IPS DF 4.7 (cell line): ENCODE data around the gene PRKCA.
"Not testable (repeated sequence)": the region's sequence is repeated elsewhere in the genome, so short reads cannot be mapped to it uniquely, and the experiment has no call there.

Source experiments
- DNase-seq: peaks from one replicate; pipeline ENCODE4 v3.0.0-alpha.2; 2013; ENCODE audit warnings: low spot score; ENCODE audit errors: extremely low read depth

Gene PRKCA

DNA sequence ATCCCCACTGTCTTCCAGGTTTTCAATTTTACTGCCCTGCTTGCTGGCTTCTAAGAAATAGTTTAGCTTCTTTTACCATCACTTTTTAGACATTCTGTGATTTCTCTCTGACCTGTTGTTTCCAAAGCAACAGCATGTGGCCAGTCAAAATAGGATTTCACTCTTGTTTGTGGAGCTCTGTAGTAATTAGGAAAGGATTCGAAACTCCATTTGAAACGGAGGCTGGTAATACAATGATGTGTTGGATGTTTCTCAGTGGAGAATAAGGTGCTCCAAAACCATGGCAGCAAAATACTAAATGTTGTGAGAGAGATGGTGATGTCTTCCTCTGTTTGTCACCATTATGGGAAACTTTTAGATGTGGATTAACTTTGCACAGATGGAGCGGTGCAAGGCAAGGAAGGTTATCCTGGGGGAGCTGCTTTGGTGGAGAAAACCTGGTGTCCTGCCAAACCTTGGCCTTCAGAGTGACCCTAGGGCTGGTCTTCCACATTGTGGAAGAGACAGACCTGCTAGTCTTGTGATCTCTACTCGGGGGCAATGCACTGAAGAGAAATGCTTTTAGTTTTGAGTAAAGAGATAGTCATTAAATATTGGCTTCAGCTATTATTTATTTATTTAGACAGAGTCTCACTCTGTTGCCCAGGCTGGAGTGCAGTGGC, 79.4 kb downstream of the PRKCA start:
- DNase-seq, result no peak

DNA sequence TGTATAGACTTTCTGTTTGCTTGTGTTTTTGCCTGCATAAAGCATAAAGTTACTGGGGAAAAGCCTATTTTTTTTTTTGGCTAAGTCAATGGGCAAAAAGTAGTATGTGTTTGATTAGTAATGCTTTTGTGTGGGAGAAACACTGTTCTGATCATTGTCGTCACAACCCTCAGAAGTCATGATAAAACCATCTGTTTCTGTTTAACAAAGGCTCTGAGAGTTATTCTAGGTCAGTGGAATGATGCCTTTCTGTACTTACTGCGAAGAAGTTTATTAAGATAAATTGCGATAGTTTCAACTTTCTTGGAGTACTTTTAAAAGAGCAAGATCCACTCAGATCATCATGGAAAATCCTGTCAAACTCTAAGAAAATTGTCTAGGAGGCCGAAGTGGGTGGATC, 80.9 kb downstream of the PRKCA start:
- DNase-seq, result no peak

DNA sequence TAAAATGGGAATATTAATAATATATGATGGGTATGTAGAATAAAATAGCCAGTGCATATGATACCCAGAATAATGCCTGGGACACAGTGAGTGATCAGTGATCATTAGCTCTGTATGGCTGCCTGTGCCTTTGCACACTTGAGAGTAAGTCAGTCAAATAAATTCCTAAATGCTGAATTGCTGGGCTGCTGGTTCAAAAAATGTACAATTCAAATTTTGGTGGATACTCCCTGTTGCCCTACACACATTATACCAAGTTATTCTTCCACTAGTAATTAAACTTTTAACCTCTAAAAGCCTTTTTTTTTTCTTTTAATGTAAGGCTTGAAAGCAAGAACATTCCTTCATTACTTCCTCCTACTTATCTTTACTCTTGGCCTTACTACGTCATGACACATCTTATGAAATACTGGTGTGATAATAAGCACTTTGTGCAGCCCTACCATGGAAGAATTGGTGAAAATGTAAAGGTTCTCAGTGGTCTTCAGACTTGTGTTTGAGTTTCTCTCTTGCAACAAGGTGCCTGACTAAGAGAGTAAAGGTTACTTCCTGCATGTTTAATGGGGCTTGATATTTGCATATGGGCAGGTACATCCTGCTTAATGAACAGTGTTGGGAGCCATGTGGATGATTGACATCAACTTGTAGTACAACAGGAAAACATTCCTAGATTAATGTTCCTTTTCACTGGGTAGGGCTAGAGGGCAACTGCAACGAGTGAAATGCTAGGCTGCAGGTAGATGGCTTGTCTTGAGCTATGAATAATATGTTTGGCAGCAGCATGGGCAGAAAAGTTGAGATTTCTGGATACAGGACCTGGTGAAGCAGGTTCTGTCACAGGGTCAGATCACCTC, 84.3 kb downstream of the PRKCA start:
- no peak for DNase-seq

DNA sequence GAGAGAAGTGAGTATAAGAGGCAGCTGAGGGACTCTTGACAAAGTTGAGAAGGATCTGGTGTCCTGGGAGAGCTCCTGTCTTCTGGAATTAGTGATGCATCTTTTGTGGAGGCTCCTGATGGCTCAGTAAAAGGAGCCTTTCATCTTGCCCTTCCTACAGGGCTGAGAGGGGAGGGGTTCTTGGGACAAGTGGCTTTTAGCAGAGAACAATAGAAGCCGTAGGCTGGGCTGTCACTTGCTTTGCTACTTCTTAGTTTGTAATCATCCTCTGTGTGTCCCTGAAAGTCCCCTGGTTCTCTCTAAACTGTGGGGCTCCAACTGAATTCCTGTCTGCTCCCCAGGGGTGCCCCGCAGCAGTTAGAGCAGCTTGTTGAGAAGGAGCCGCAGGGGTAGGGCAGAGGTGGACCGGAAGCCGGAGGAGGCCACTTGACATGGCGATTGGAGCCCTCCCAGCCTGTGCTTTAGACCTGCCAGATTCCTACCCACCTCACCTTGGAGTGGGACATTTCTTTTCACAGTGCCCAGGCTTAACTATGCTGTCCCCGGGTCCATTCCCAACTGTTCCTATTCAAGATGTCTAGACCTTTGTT, 85.1 kb downstream of the PRKCA start:
- no peak for DNase-seq

DNA sequence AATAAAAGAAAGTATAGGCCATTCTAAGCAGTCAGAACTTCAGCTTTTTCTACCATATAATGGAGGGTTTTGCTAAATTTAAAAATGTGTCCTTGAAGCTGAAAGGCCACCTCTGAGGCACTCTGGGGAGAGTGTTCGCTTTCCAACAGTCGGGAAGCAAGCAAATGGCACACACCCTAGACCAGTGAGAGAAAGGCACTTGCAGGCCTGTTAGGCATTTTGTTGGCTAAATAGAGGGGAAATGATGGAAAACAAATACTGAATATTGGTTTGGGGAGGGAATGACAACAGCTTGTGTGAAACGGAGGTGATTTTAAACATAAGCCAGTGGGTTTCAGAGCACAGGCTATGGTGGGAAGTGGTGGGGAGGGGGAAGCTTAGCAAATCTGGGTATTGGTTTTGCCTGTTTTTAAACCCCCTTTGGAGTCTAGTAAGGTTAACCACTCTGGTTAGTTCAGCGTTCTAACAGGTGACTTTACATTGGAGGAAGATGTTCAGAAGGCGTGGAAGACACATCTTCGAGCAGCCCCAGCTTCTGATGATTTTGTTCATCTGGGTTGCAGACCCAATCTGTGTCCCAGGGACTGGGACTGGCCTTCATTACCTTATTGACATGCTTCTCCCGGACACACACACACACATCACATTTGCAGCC, 90.5 kb downstream of the PRKCA start:
- DNase-seq, result no peak

DNA sequence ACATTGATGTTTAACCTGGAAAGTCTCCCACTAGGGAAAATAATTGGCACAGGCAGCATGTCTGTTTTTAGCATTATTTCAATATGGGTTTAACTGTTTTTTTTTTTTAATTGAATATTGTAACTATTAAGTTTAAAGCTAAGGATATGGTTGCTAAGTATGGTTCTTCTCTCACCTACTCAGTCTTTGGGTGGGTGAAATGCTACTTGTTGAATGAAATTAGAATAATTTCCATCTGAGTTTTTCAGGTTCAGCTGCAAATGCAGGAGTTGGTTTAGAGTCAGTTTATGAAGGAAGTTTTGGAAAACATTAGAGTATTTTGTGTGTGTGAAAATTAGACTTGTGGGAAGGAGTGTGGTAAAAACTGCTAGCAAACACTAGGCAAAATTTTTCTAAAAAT, 93.5 kb downstream of the PRKCA start:
- no peak for DNase-seq

DNA sequence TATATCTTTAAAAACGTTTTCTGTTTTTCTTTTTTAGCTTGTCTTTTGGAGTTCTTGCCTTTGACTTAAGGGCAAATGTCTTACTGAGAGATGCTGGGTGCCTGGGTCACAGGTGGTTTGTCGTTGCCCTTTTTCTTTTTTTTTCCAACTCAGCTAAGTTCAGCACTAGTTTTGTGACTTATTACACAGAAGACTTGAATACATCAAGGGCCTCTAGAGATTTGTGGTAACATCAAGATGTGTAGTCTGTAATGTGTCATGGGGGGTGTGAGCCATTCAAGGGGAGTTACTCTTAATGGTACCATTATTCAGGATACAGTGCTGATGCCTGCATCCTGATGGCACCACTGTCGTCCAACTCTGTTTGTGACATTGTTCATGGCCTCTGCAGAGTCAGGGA, 95.1 kb downstream of the PRKCA start:
- DNase-seq, result no peak

DNA sequence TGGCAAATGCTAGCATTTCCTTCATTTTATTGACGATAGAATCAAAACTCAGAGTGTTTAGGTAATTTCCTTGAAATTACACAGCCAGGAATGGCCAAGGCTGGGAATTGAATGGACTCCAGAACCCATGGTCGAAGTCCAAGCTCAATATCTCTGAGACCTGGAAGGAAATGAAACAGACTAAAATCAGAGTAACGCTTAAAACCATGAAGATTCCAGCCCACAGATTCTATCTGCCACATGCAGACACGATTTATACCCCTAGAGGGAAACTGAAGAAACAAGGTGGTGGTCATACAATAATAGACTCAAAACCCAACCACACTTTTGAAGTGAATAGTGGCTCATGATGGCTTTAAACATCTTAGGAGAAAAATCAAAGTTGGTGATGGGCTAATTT, 95.6 kb downstream of the PRKCA start:
- DNase-seq, result no peak

DNA sequence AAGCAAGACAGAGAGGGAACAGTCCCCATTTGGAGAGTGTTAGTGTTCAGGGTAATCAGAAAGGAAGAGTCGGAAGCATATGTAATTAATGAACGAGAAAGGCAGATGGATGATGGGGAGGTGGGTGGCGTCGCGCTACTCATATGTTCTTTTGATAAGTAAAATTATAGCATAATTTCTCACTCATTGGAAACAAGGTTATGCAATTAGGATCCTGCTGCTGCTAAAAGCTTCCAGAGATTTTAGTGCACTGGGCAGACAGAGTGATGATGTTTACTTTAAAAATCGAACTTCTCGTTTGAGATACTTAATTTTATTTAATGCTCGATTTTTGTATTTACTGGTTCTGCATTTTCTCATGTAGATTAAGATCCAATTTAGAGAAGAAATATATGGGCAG, 96.2 kb downstream of the PRKCA start:
- DNase-seq, result no peak

DNA sequence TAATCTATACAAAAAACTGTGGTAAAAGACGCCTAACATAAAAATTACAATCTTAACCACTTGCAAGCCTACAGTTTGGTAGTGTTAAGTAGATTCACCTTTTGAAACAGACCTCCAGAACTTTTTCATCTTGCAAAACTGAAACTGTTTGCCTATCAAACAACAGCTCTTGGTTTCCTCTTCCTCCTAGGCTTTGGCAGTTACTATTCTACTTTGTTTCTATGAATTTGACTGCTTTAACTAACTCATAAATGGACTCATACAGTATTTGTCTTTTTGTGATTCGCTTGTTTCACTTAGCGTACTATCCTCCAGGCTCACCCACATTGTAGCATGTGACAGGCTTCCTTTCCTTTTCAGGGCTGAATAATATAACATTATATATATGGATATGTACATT, 97.0 kb downstream of the PRKCA start:
- DNase-seq, result no peak

DNA sequence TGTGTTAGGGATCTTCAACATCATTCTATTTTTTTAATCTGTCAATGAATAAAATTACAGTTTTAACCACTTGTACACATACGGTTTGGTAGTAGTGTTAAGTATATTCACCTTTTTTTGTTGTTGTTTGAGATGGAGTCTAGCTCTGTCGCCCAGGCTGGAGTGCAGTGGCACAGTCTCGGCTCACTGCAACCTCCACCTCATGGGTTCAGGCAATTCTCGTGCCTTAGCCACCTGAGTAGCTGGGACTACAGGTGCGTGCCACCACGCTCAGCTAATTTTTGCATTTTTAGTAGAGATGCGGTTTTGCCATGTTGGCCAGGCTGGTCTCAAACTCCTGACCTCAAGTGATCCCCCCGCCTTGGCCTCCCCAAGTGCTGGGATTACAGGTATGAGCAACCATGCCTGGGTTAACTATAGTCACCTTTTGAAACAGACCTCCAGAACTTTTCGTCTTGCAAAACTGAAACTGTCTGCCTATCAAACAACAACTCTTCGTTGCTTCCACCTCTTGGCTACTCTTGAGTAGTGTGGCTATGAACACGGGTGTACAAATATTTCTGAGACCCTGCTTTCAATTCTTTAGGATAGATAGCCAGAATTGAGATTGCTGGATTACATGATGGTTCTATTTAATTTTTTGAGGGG, 97.8 kb downstream of the PRKCA start:
- not testable (repeated sequence) for DNase-seq

DNA sequence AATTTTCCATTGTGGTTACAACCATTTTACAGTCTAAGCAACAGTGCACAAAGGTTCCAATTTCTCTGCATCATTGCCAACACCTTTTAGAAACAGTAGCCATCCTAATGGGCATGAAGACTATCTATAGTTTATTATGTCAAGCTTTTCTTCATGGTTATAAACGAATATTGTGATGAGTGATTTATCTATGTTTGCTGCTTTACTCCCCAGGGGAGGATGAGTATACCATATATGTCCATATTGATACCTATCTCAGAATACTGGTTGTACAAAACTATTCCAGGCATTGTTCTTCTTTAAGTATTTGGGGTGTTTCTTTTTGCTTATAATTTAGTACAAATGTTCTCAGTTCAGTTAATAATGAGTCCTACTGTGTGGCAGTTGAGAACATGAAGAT, 98.3 kb downstream of the PRKCA start:
- no peak for DNase-seq

DNA sequence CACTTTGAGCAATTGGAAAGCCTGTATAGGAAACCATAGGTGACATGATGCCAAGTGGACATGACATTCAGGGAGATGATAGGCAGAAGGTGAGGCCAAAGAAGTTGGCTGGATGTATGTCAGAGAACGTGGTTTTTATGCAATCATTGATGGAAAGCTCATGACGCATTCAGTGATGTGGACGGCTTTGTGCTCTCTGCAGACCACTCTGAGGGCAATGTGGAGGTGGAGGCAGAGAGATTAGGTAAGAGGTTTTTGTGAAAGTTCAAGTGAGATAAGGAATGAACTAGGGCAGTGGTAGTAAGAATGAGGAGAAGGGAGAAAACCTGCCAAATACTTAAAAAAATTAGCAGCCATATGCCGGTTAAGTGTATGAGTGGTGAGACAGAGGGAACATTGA, 99.0 kb downstream of the PRKCA start:
- no peak for DNase-seq

DNA sequence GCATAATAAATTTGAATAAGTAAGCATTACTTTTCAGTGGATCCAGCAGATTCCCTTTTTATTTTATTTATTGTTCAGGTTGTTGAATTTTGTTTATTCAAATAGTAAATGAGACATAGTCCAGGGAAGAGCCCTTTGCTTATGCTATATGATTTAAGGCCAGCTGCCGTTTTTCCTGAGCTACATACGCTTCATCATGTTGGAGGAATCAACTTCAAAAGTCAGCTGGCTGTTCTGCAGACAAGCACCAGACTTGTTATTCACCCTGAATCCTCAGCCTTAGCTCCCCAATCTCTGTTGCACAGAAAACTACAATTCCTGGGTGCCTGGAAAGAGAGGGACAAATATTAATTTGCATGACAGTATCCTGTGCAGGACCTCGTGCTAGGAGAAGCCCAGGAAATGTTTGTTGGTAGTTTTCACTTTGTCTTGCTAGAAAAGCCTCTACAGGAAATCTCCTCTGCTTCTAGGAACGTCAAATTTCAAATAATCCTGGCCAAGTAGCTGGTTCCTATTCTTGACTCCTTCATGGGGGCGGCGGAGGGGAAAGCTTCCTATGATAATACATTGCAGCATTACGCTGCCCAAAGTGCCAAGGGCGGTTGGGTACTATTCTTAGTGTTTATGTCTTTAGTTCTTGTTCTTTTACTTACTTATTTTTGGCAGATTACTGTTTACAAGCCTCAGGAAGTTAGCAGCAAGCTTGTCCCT, 101.6 kb downstream of the PRKCA start:
- DNase-seq, result no peak

DNA sequence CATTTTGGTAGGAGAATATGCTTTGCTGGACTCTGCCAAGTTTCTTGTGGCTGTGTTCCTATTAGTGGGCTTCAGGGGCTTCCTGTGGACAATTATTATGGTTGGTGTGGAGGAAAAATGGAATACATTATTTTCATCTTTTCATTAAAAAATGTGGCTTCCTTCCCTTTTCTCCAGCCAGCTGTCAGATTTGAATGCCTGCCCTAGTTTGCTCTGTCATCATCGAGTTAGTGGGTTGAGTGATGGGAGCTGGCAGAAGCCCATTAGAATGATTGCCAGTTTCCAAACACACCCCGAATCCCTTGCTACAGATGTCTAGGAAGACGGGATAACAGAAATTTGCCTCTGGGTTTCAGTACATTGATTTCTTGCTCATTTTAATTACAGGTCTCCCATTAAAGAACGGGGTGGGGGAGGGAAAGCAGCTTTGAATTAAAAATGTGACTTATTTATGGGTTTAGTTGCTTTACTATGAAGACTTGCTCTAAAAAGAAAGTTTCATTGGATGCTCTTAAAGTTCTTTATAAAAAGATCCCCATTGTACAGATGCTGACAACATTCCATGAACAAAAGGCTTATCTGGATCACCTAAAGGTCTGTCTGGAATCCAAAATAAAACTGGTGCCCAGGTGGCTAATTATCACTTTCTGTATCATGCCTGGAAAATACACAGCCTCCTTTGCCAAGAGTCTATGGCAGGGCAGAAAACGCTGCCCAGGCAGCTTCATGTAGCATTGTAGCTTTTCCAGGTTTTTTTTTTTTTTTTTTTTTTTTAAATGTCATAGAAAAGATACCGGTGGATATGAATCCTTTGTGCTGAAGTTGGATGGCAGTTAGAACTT, 103.6 kb downstream of the PRKCA start:
- DNase-seq, result no peak

DNA sequence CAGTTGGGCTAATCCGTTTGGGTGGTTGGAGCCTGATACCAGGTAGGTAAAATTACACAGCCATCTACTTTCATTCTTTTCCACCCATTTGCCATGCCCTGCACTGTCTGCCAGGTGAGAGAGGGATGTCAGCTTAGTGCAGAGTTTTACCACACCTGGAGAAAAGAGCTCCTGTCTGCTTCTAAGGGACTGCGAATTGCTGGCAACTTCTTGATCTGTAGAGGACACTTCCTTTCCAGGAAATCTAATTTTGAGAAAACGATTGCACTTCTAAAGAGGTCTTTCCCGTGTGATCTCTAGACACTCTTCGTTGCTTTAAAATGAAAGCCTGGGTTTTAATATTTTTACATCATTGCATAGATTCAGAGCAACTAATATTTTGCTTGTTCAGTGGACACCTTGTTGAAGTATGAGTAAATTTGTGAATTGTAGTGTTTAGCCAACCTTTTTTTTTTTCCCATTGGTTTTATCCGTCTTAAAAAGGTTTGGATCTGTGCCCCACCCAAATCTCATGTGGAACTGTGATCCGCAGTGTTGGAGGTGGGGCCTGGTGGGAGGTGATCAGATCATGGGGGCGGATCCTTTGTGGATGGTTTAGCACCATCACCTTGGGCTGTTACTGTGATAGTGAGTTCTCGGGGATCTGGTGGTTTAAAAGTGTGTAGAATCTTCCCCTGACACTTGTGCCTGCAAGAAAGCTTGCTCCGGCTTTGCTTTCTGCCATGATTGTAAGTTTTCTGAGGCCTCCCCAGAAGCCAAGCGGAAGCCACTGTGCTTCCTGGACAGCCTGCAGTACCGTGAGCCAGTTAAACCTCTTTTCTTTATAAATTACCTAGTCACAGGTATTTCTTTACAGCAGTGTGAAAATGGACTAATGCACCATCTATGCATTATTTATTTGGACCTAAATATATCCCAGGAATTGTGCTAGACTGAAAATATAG, 104.6 kb downstream of the PRKCA start:
- DNase-seq, result no peak

DNA sequence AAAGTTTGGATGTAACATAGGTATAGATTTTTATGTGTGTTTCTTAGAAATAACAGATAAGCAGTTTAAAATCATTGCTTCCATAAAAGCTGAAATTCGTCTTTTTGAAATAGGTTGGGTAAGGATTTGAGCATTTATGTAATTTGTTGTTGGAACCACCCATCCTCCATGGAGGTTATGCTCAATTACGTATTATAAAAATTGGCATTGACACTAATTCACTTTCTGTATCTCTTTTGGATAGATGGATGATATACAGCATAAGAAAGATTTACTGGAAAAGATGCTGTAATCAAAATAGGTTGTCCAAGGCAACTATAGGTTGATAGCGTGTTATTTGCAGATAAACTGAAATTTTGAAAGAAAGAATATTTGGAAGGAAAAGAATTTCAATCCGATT, 105.5 kb downstream of the PRKCA start:
- no peak for DNase-seq

DNA sequence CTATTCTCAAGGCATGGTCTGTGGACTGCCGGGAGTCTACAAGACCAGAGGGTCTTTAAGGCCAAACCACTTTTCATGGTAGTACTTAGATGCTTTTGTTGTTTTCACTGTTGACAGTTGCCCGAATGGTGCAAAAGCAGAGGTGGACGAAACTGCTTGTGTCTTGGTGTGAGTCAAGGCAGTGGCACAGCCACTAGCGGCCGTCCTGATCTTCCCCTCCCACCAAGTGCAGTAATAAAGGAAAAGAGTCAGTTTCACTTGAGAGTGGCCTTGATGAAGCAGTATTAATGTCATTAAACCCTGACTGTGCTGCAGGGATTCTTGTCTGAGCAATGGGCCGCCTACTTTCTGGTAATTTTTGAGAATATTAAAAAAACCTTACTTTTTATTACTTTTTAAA, 109.1 kb downstream of the PRKCA start:
- DNase-seq, result no peak
